K562 (cell line): ENCODE data around the gene TRIM3. TPM values are rescaled to one million over a fixed set of nuclear protein-coding genes. Genes with fewer than 3 reads are reported as not detected.

ENCODE experiments used
- ATAC-seq: fragments of 200-7000 bp; cut with Tn5 transposase; 3 replicates; pipeline ENCODE4 v1.9.1; 2020; ENCODE audit warnings: moderate library complexity
- BruUV-seq: library from RNA; stranded (reverse); fragments of 400-500 nt; replicated peaks from 2 replicates; lab custom pipeline; 2021; lab: Mats Ljungman, UMichigan
- CTCF ChIA-PET: fragments of 300-600 bp; formaldehyde crosslinking; extraction: SDS; loops from one replicate; lab custom pipeline; 2021; ENCODE audit warnings: low intra/inter-chr PET ratio; lab: Yijun Ruan, JAX
- POLR2A ChIA-PET: fragments of 300-600, 350-650 bp; sonication (Branson Sonifier 250); formaldehyde crosslinking; extraction: SDS; loops from one replicate; lab custom pipeline; 2021; ENCODE audit warnings: antibody characterized with exemption, inconsistent platforms; lab: Yijun Ruan, JAX
- DNase-seq, 4 experiments: peaks; one replicate each; pipeline versions ENCODE4 v3.0.0 to v3.0.0-alpha.2; 2011 to 2018; ENCODE audit warnings: low spot score in 3 of 4, mixed read lengths in 3 of 4; ENCODE audit errors: extremely low read depth in 1 of 4
- FAIRE-seq: peaks from 2 replicates; lab custom pipeline; 2011; peaks lifted over from hg19 to GRCh38; lab: Jason Lieb, UNC
- H2AFZ ChIP-seq: 2 replicates; pipeline ENCODE4 v1.6.0; 2011; ENCODE audit warnings: low read depth, low read length, control low read depth, inconsistent platforms
- H3K27ac ChIP-seq: fragments of 200-600 bp; 3 replicates; pipeline ENCODE4 v1.8.0; 2011; ENCODE audit warnings: low read depth, mild to moderate bottlenecking, control low read depth, inconsistent platforms, low read length, moderate library complexity, mixed read lengths; ENCODE audit errors: extremely low read depth
- H3K27me3 ChIP-seq, 2 experiments: fragments of 300-600 bp in 1 of 2; 2 replicates in 1 of 2; 3 replicates in 1 of 2; pipeline versions ENCODE4 v1.6.0 to v1.8.0; 2011; ENCODE audit warnings: inconsistent platforms in 2 of 2, low read length in 2 of 2, mild to moderate bottlenecking in 1 of 2, mixed read lengths in 1 of 2, moderate library complexity in 1 of 2; ENCODE audit not compliant: control insufficient read depth in 2 of 2, insufficient read depth in 2 of 2
- H3K36me3 ChIP-seq: fragments of 300-600 bp; 3 replicates; pipeline ENCODE4 v1.8.0; 2011; ENCODE audit warnings: mild to moderate bottlenecking, low read length, inconsistent platforms; ENCODE audit not compliant: control insufficient read depth, insufficient read depth
- H3K4me1 ChIP-seq, 2 experiments: fragments of 200-600 bp in 1 of 2; replicated peaks in 1 of 2; 2 replicates in 1 of 2; 3 replicates in 1 of 2; pipeline versions ENCODE4 v1.5.1 to v1.8.0; 2011; ENCODE audit warnings: inconsistent platforms in 2 of 2, low read length in 2 of 2, mild to moderate bottlenecking in 1 of 2, mixed read lengths in 1 of 2, moderate library complexity in 1 of 2; ENCODE audit not compliant: control insufficient read depth in 2 of 2, insufficient read depth in 2 of 2
- H3K4me2 ChIP-seq: 2 replicates; pipeline ENCODE4 v1.6.1; 2011; ENCODE audit warnings: low read length, control low read depth, inconsistent platforms, mixed read lengths; ENCODE audit not compliant: insufficient read depth
- H3K4me3 ChIP-seq: fragments of 200-600 bp; sonication (generic), shearing (Covaris generic); 2 replicates; pipeline ENCODE4 v1.5.1; 2016; ENCODE audit warnings: control low read depth, inconsistent platforms
- H3K79me2 ChIP-seq: fragments of 200-600 bp; 3 replicates; pipeline ENCODE4 v1.8.0; 2011; ENCODE audit warnings: low read length, inconsistent platforms; ENCODE audit not compliant: control insufficient read depth, insufficient read depth
- H3K9ac ChIP-seq, 2 experiments: 2 replicates each; pipeline versions ENCODE4 v1.6.0 to v1.6.1; 2011; ENCODE audit warnings: low read depth in 2 of 2, low read length in 2 of 2, control low read depth in 1 of 2, inconsistent platforms in 1 of 2, mild to moderate bottlenecking in 1 of 2, mixed read lengths in 1 of 2; ENCODE audit not compliant: insufficient read depth in 1 of 2
- H3K9me1 ChIP-seq: one replicate; pipeline ENCODE4 v1.6.0; 2011; ENCODE audit warnings: inconsistent platforms, mild to moderate bottlenecking, low read length, moderate library complexity; ENCODE audit not compliant: control insufficient read depth, insufficient read depth
- H3K9me3 ChIP-seq: replicated peaks from 2 replicates; pipeline ENCODE4 v1.5.1; 2011; ENCODE audit warnings: low read depth, low read length, inconsistent platforms; ENCODE audit not compliant: control insufficient read depth, insufficient read depth
- H4K20me1 ChIP-seq: replicated peaks from 2 replicates; pipeline ENCODE4 v1.6.1; 2011; ENCODE audit warnings: low read length, inconsistent platforms, mixed read lengths; ENCODE audit not compliant: control insufficient read depth, insufficient read depth
- C11orf30 ChIP-seq: fragments of 450-650 bp; IDR thresholded peaks from 2 replicates; pipeline ENCODE4 v1.6.1; 2016; ENCODE audit warnings: low read depth, mild to moderate bottlenecking
- IFI16 ChIP-seq: fragments of 250-450 bp; sonication (Bioruptor Pico); IDR thresholded peaks from 2 replicates; pipeline ENCODE4 v2.1.2; 2022; ENCODE audit warnings: mild to moderate bottlenecking, inconsistent platforms
- RBM39 ChIP-seq: fragments of 200-400 bp; formaldehyde crosslinking; optimal IDR thresholded peaks from 2 replicates; pipeline ENCODE3; 2018; ENCODE audit warnings: low read depth, low read length
- ZNF174 ChIP-seq: fragments of 250-450 bp; sonication (Bioruptor Pico); IDR thresholded peaks from 2 replicates; pipeline ENCODE4 v1.4.0; 2020; ENCODE audit warnings: mild to moderate bottlenecking
- ZNF239 ChIP-seq: fragments of 250-450 bp; sonication (Bioruptor Pico); IDR thresholded peaks from 2 replicates; pipeline ENCODE4 v1.4.0; 2020; ENCODE audit warnings: mild to moderate bottlenecking
- ZNF316 ChIP-seq: fragments of 450-650 bp; IDR thresholded peaks from 2 replicates; pipeline ENCODE4 v1.6.1; 2016
- ZNF347 ChIP-seq: fragments of 450-650 bp; formaldehyde crosslinking; IDR thresholded peaks from 2 replicates; pipeline ENCODE4 v1.4.0; 2020; ENCODE audit warnings: low read depth, mild to moderate bottlenecking, moderate library complexity
- ZNF766 ChIP-seq: fragments of 200-800 bp; sonication (Bioruptor generic); conservative IDR thresholded peaks from 2 replicates; pipeline ENCODE4 v1.6.1; 2016; ENCODE audit warnings: missing genetic modification characterization, missing compliant biosample characterization
- WGBS: fragments of 100-300 bp; shearing (Covaris generic); methylation state at CpG from one replicate; pipeline ENCODE4 v1.1.6; 2016; ENCODE audit warnings: low coverage, mixed read lengths; ENCODE audit not compliant: insufficient coverage; ENCODE audit errors: missing lambda C conversion rate; 5-methylcytosine and 5-hydroxymethylcytosine counted together
- in situ Hi-C: fragments of 300-500 bp; cut with MboI; formaldehyde crosslinking; loops from 4 replicates; pipeline ENCODE4 v1.15.0; 2018; ENCODE audit warnings: inconsistent platforms, mixed read lengths
- intact Hi-C: fragments of 100-400 bp; cut with micrococcal nuclease; formaldehyde crosslinking; loops from 2 replicates; pipeline ENCODE4 v1.14.2; 2022
- polyA plus RNA-seq, 8 experiments: library from polyadenylated mRNA; depleted of rRNA in 4 of 8; stranded (reverse) in 5 of 8; unstranded in 3 of 8; fragments of >200 nt; fragmentation: Nextera tagmentation in 2 of 8; fragmentation: Illumina TruSeq in 1 of 8; extraction: Ambion mirVana in 2 of 8; extraction: Trizol in 1 of 8; gene quantifications; 2 replicates each; pipeline versions ENCODE4 v1.2.1 to v1.2.3, GENCODE V29; 2011 to 2014; ENCODE audit warnings: inconsistent platforms in 1 of 8, missing spikeins in 1 of 8
- total RNA-seq, 7 experiments: library from RNA; depleted of rRNA in 6 of 7; stranded (reverse); fragments of >200 nt in 6 of 7; fragmentation: Illumina TruSeq in 2 of 7; extraction: Trizol in 2 of 7; gene quantifications; 2 replicates each; pipeline versions ENCODE4 v1.2.1 to v1.2.3, GENCODE V29; 2011 to 2021; ENCODE audit warnings: low replicate concordance in 1 of 7
- TF ChIP-seq, protein P1 (sequence below): fragments of 250-450 bp; sonication (Bioruptor Pico); IDR thresholded peaks from 2 replicates; pipeline ENCODE4 v1.5.0; 2020; ENCODE audit warnings: mild to moderate bottlenecking, borderline replicate concordance

The TRIM3 gene
- total and polyA plus RNA-seq, 9 of the 15 experiments (the other 6 are each of a cell fraction or from before 2014, with no cell fraction given): 0.45 to 9.2 (median 4.7) TPM

DNA sequence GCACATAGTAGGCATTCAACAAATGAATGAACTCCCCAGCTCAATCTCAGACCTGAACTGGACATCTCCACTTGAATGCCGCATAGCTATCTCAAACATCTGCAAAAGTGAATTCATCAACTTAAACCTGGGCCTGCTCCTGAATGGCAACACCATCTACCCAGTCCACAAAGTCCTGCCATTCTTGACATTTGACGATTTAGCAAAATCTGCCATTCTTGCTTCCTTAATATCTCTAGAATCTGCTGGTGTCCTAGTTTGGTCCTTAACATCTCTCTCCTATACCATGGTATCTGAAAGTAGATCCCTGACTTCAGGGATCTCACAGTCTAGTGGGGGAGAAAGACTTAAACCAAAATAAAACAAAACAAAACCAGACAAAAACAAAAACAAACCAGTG lies 20.6 kb downstream of the TRIM3 start:
- Histone ChIP-seq H3K79me2 (no peaks in the 10 kb centered on the region), H3K4me1 (no peaks in the 10 kb centered on the region), H3K27ac (no peak overlapping the region), H3K9me3 (no peaks in the 10 kb centered on the region), H2AFZ (no peak overlapping the region), H3K9ac (no peak overlapping the region), H3K4me2 (no peak overlapping the region), H3K9me1 (no peaks in the 10 kb centered on the region), H3K27me3 (no peaks in the 10 kb centered on the region), H4K20me1 (no peaks in the 10 kb centered on the region; the same call in 1 of the 2 replicates), H3K4me3 (no peak overlapping the region), H3K36me3 (no peaks in the 10 kb centered on the region; the same call in 2 of the 3 replicates)
- intact Hi-C loops: no loop called here
- CTCF ChIA-PET: interaction anchor here (0.7 kb wide), 1 partner anchor 87 kb away, joined by 3 read pairs; no protein-coding TSS in a partner anchor
- WGBS: 27% methylated on average over 2 of the region's 2 CpGs
- FAIRE-seq (no peak), DNase-seq (no peak), ATAC-seq (no peak)
- no TSS peak for BruUV-seq
- in situ Hi-C loops: no loop called here
- POLR2A ChIA-PET: interaction anchor here (0.8 to 1.6 kb wide), 3 partner anchors 16 to 45 kb away, joined by 3 read pairs; partner anchors contain the start of gene TRIM3
- TF ChIP-seq IFI16 (CRISPR knock-in tag) (no peak), C11orf30 (0 out of 2 replicates have a peak, but pooled peaks have one; percentile 7), ZNF239 (no peak), RBM39 (no peak), ZNF316 (0 out of 2 replicates have a peak, but pooled peaks have one; percentile 16), ZNF347 (no peak), ZNF766 (CRISPR knock-in tag) (no peak), ZNF174 (CRISPR knock-in tag) (no peak)
- TF ChIP-seq, protein P1, sequence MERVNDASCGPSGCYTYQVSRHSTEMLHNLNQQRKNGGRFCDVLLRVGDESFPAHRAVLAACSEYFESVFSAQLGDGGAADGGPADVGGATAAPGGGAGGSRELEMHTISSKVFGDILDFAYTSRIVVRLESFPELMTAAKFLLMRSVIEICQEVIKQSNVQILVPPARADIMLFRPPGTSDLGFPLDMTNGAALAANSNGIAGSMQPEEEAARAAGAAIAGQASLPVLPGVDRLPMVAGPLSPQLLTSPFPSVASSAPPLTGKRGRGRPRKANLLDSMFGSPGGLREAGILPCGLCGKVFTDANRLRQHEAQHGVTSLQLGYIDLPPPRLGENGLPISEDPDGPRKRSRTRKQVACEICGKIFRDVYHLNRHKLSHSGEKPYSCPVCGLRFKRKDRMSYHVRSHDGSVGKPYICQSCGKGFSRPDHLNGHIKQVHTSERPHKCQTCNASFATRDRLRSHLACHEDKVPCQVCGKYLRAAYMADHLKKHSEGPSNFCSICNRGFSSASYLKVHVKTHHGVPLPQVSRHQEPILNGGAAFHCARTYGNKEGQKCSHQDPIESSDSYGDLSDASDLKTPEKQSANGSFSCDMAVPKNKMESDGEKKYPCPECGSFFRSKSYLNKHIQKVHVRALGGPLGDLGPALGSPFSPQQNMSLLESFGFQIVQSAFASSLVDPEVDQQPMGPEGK: no peak
